Keratinocyte (primary cell): ENCODE measurements around the gene CHI3L1. TPM values are rescaled to one million over a fixed set of nuclear protein-coding genes. Genes with fewer than 3 reads are reported as not detected.

ENCODE experiments used
- DNase-seq: peaks from one replicate; pipeline ENCODE4 v3.0.0-alpha.2; 2011; ENCODE audit warnings: low read depth, missing footprints, low spot score
- FAIRE-seq: peaks from 2 replicates; lab custom pipeline; 2011; peaks lifted over from hg19 to GRCh38; lab: Jason Lieb, UNC
- H2AFZ ChIP-seq: 2 replicates; pipeline ENCODE4 v1.6.0; 2012; ENCODE audit warnings: low read length, control low read depth, inconsistent platforms; ENCODE audit not compliant: control insufficient read depth
- H3K27ac ChIP-seq: 2 replicates; pipeline ENCODE4 v1.5.1; 2011; ENCODE audit warnings: low read length; ENCODE audit not compliant: control insufficient read depth, insufficient read depth
- H3K27me3 ChIP-seq: 3 replicates; pipeline ENCODE4 v1.6.0; 2011; ENCODE audit warnings: low read length; ENCODE audit not compliant: control insufficient read depth, insufficient read depth; ENCODE audit errors: extremely low read depth
- H3K36me3 ChIP-seq, 2 experiments: 2 replicates in 1 of 2; 3 replicates in 1 of 2; pipeline ENCODE4 v1.5.1; 2011; ENCODE audit warnings: low read length in 2 of 2, mild to moderate bottlenecking in 1 of 2; ENCODE audit not compliant: control insufficient read depth in 2 of 2, insufficient read depth in 2 of 2; ENCODE audit errors: extremely low read depth in 1 of 2
- H3K4me1 ChIP-seq: 3 replicates; pipeline ENCODE4 v1.5.1; 2011; ENCODE audit warnings: low read length; ENCODE audit not compliant: control insufficient read depth, insufficient read depth; ENCODE audit errors: extremely low read depth
- H3K4me2 ChIP-seq: 3 replicates; pipeline ENCODE4 v1.6.0; 2011; ENCODE audit warnings: low read depth, low read length; ENCODE audit not compliant: control insufficient read depth, insufficient read depth; ENCODE audit errors: extremely low read depth
- H3K4me3 ChIP-seq, 3 experiments: fragments of 200-600 bp in 1 of 3; sonication (generic) in 1 of 3; 2 replicates in 2 of 3; 3 replicates in 1 of 3; pipeline ENCODE4 v1.5.1; 2011 to 2016; ENCODE audit warnings: low read length in 3 of 3, mild to moderate bottlenecking in 3 of 3, control low read depth in 2 of 3, inconsistent platforms in 1 of 3, low read depth in 1 of 3, mixed read lengths in 1 of 3, mixed run types in 1 of 3, moderate library complexity in 1 of 3; ENCODE audit not compliant: control insufficient read depth in 2 of 3, insufficient read depth in 2 of 3; ENCODE audit errors: extremely low read depth in 1 of 3
- H3K79me2 ChIP-seq: 2 replicates; pipeline ENCODE4 v1.6.0; 2012; ENCODE audit warnings: low read length; ENCODE audit not compliant: control insufficient read depth, insufficient read depth
- H3K9ac ChIP-seq: 3 replicates; pipeline ENCODE4 v1.6.0; 2011; ENCODE audit warnings: low read length; ENCODE audit not compliant: control insufficient read depth, insufficient read depth; ENCODE audit errors: extremely low read depth
- H3K9me1 ChIP-seq: 3 replicates; pipeline ENCODE4 v1.6.0; 2011; ENCODE audit warnings: low read length; ENCODE audit not compliant: control insufficient read depth, insufficient read depth; ENCODE audit errors: extremely low read depth
- H3K9me3 ChIP-seq: 2 replicates; pipeline ENCODE4 v1.5.1; 2012; ENCODE audit warnings: low read depth, low read length; ENCODE audit not compliant: control insufficient read depth
- H4K20me1 ChIP-seq: 3 replicates; pipeline ENCODE4 v1.6.0; 2011; ENCODE audit warnings: low read length; ENCODE audit not compliant: control insufficient read depth, insufficient read depth; ENCODE audit errors: extremely low read depth
- EZH2 ChIP-seq: IDR thresholded peaks from one replicate; pipeline ENCODE4 v1.6.1; 2012; ENCODE audit warnings: inconsistent platforms, mild to moderate bottlenecking, low read length, moderate library complexity
- dilution Hi-C: fragments of 300-500 bp; cut with MboI; formaldehyde crosslinking; loops from one replicate; pipeline ENCODE4 v1.7.0; 2020; ENCODE audit warnings: low sequenced_read_pairs; ENCODE audit not compliant: extremely low pct_ligation_motif_present
- polyA plus RNA-seq, 5 experiments: library from polyadenylated mRNA; depleted of rRNA in 3 of 5; stranded (reverse) in 3 of 5; stranded (forward) in 1 of 5; unstranded in 1 of 5; fragments of >200 nt; gene quantifications; 1 replicate in 1 of 5; 2 replicates in 3 of 5; 3 replicates in 1 of 5; pipeline versions ENCODE4 v1.2.1 to v1.2.3, GENCODE V29; 2011 to 2012; ENCODE audit warnings: missing spikeins in 2 of 5, low read depth in 1 of 5, low replicate concordance in 1 of 5
- TF ChIP-seq, protein P1 (sequence below), 3 experiments: IDR thresholded peaks in 1 of 3; conservative IDR thresholded peaks in 1 of 3; optimal IDR thresholded peaks in 1 of 3; 2 replicates in 2 of 3; 3 replicates in 1 of 3; pipeline versions ENCODE3 to v1.5.1; 2011; ENCODE audit warnings: low read length in 3 of 3, mild to moderate bottlenecking in 3 of 3, moderate library complexity in 2 of 3, control low read depth in 1 of 3, inconsistent platforms in 1 of 3; ENCODE audit not compliant: insufficient read depth in 2 of 3; ENCODE audit errors: extremely low read depth in 1 of 3

CHI3L1 gene
- polyA plus RNA-seq, 1 donor (not counting 4 experiments of a cell fraction or from before 2014, with no cell fraction given): 0.20 TPM

DNA sequence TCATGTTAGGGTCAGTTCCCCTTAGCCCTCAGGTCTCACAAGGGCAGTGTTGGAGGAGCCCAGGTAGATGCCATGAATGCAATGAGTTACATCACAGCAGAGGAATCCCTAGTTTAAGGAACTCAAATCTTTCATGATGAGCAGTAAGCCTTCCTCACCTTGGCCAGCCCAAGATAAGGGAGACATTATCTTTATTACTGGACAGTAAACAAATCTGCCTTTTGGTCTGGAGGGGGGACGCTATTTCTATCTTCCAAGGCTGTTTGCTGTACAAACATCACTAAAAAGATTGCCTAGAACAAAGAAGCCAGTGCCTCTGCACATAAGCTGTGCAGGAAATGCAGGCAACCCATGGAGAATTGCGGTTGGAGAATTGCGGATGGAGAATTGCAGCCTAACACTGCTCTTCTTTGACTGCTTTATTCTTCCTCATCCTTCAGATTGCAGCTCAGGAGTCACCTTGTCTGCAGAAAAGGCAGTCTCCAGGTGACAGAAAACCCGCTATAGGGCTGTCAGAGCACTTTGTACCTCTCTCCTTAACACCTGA is 2.3 kb upstream of the CHI3L1 start:
- H3K36me3 ChIP-seq: no peaks in the 10 kb centered on the region
- no peaks in the 10 kb centered on the region for H3K9me3 ChIP-seq
- no peak overlapping the region for H3K27ac ChIP-seq
- no peaks in the 10 kb centered on the region for H3K9me1 ChIP-seq
- H3K4me1 ChIP-seq: no peaks in the 10 kb centered on the region
- H3K79me2 ChIP-seq: no peaks in the 10 kb centered on the region
- TF ChIP-seq EZH2: no peak
- TF ChIP-seq, protein P1, sequence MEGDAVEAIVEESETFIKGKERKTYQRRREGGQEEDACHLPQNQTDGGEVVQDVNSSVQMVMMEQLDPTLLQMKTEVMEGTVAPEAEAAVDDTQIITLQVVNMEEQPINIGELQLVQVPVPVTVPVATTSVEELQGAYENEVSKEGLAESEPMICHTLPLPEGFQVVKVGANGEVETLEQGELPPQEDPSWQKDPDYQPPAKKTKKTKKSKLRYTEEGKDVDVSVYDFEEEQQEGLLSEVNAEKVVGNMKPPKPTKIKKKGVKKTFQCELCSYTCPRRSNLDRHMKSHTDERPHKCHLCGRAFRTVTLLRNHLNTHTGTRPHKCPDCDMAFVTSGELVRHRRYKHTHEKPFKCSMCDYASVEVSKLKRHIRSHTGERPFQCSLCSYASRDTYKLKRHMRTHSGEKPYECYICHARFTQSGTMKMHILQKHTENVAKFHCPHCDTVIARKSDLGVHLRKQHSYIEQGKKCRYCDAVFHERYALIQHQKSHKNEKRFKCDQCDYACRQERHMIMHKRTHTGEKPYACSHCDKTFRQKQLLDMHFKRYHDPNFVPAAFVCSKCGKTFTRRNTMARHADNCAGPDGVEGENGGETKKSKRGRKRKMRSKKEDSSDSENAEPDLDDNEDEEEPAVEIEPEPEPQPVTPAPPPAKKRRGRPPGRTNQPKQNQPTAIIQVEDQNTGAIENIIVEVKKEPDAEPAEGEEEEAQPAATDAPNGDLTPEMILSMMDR (optimal IDR thresholded peaks at IDR 0.05 in 1 of 3, IDR thresholded peaks at IDR 0.05 in 1 of 3, conservative IDR thresholded peaks at IDR 0.05 in 1 of 3; ENCODE audit: extremely low read depth in 1 of 3, insufficient read depth in 2 of 3, low read length in 3 of 3): no peak
- H3K4me2 ChIP-seq: no peak overlapping the region
- no peak overlapping the region for H3K9ac ChIP-seq
- FAIRE-seq (no peak), DNase-seq (no peak)
- no peak overlapping the region for H3K4me3 ChIP-seq
- dilution Hi-C loops: no loop called here
- H2AFZ ChIP-seq: no peak overlapping the region
- H3K27me3 ChIP-seq: no peaks in the 10 kb centered on the region
- H4K20me1 ChIP-seq: no peaks in the 10 kb centered on the region

DNA sequence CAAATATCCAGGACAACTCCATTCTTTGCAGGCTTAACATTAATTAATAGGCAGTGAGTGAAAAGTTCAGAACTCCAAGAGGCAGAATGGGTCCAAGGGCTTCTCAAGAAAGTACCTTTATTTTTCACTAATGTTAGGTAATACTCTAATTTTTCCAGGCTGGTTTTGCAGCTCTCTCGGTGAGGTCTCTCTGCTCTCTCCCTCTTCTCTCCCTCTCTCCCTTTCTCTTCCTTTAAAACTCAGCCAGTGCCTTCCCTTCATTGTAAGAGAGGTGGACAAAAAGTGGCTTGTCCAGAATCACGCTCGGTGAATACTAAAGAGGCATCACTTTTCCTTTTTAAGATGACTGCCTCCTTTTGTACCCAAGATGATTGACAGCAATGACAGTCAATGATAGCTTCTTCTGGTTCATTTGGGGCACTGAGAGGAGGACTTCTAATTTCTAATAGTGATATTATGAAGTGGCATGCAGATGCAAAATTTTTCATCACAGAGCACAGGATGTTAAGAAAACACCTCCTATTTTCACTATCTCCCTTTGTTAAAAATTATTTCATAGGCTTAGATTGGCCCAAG is 1.3 kb upstream of the CHI3L1 start:
- dilution Hi-C loops: no loop called here
- Histone ChIP-seq H3K4me3 (no peak overlapping the region), H2AFZ (no peak overlapping the region), H4K20me1 (no peaks in the 10 kb centered on the region), H3K27me3 (no peaks in the 10 kb centered on the region), H3K9ac (no peak overlapping the region), H3K4me1 (no peaks in the 10 kb centered on the region), H3K79me2 (no peaks in the 10 kb centered on the region), H3K4me2 (no peak overlapping the region), H3K9me3 (no peaks in the 10 kb centered on the region), H3K9me1 (no peaks in the 10 kb centered on the region), H3K27ac (no peak overlapping the region), H3K36me3 (no peaks in the 10 kb centered on the region)
- no peak for TF ChIP-seq EZH2
- TF ChIP-seq, protein P1 (optimal IDR thresholded peaks at IDR 0.05 in 1 of 3, IDR thresholded peaks at IDR 0.05 in 1 of 3, conservative IDR thresholded peaks at IDR 0.05 in 1 of 3; ENCODE audit: extremely low read depth in 1 of 3, insufficient read depth in 2 of 3, low read length in 3 of 3): no peak
- FAIRE-seq (no peak), DNase-seq (no peak)
